ENCODE results near the gene GHRH. TPM values are rescaled to one million over a fixed set of nuclear protein-coding genes. Genes with fewer than 3 reads are reported as not detected.

GHRH gene
- polyA plus RNA-seq, 1 experiment, result not detected

DNA sequence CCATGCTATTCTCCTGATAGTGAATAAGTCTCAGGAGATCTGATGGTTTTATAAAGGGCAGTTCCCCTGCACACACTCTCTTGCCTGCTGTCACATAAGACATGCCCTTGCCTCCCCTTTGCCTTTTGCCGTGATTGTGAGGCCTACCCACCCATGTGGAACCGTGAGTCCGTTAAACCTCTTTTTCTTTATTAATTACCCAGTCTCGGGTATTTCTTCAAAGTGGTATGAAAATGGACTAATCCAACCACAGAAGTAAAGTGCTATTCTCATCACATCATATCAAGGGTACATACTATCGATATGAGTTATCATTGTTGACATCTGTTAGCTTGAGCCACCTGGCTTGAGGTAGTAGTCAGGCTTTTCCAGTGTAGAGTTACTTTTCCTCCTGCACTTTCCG is 30.1 kb upstream of the GHRH start:
- 0 out of 2 replicates have a peak, but pooled peaks cover 1% of the 10 kb centered on the region for H3K36me3 ChIP-seq (ENCODE audit: control insufficient read depth, insufficient read depth, low read length)
- POLR2A ChIA-PET, result no interaction called here
- DNase-seq (ENCODE audit: low read depth), result no peak
- no peaks in the 10 kb centered on the region for H3K27me3 ChIP-seq (ENCODE audit: control insufficient read depth, insufficient read depth, low read length)
- H3K4me3 ChIP-seq (ENCODE audit: low read depth, low read length), result no peak overlapping the region
- CTCF ChIA-PET, result interaction anchor here (0.6 to 1.2 kb wide), 3 partner anchors 9 to 96 kb away, joined by 3 read pairs; no protein-coding TSS in a partner anchor
- TF ChIP-seq, protein P1, sequence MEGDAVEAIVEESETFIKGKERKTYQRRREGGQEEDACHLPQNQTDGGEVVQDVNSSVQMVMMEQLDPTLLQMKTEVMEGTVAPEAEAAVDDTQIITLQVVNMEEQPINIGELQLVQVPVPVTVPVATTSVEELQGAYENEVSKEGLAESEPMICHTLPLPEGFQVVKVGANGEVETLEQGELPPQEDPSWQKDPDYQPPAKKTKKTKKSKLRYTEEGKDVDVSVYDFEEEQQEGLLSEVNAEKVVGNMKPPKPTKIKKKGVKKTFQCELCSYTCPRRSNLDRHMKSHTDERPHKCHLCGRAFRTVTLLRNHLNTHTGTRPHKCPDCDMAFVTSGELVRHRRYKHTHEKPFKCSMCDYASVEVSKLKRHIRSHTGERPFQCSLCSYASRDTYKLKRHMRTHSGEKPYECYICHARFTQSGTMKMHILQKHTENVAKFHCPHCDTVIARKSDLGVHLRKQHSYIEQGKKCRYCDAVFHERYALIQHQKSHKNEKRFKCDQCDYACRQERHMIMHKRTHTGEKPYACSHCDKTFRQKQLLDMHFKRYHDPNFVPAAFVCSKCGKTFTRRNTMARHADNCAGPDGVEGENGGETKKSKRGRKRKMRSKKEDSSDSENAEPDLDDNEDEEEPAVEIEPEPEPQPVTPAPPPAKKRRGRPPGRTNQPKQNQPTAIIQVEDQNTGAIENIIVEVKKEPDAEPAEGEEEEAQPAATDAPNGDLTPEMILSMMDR (IDR thresholded peaks at IDR 0.05; ENCODE audit: insufficient read depth, low read depth, low read length), result no peak

DNA sequence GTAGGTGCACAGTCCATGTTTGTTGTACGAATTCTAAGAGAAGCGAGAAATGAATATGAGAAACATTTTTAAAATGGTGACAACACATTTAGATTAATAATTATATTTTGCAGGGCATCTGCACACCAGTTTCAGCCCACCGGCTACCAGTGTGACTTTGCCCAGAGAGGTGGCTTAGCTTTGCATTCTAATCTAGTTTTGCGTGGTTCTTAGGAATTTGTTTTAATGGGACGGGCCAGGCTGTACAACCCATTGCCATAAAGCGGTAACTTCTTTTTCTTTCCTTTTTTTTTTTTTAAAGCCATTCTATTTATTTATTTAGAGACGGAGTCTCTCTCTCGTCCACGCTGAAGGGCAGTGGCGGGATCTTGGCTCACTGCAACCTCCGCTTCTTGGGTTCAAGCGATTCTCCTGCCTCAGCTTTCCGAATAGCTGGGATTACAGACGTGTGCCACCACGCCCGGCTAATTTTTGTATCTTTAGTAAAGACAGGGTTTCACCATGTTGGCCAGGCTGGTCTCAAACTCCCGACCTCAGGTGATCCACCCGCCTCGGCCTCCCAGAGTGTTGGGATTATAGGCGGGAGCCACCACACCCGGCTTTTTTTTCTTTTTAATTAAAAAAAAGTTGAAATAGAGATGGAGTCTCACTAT is 28.7 kb upstream of the GHRH start:
- Histone ChIP-seq H3K36me3 (ENCODE audit: control insufficient read depth, insufficient read depth, low read length) (0 out of 2 replicates have a peak, but pooled peaks cover 1% of the 10 kb centered on the region), H3K27me3 (ENCODE audit: control insufficient read depth, insufficient read depth, low read length) (no peaks in the 10 kb centered on the region), H3K4me3 (ENCODE audit: low read depth, low read length) (peak overlapping the region; percentile 90)
- no peak for DNase-seq (ENCODE audit: low read depth)
- TF ChIP-seq, protein P1 (IDR thresholded peaks at IDR 0.05; ENCODE audit: insufficient read depth, low read depth, low read length), result no peak
- POLR2A ChIA-PET, result no interaction called here
- CTCF ChIA-PET, result interaction anchor here (0.9 to 1.2 kb wide), 2 partner anchors 54 to 95 kb away, joined by 3 read pairs; no protein-coding TSS in a partner anchor

DNA sequence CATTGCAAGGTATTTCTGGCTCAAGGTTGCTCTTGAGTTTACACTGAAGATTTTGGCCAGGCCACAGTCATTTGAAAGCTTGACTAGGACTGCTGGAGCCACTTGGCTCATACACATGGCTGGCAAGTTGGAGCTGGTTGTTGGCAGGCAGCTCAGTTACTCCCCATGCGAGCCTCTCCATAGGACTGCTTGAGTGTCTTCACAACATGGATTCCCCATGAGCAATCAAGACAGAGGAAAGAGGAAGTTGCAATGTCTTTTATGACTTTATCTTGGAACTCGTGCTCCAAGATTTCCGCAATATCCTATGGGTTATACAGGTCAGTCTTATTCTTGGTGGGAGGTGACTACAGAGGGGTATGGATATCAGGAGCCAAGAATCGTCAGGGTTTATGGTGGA is 26.5 kb upstream of the GHRH start:
- H3K36me3 ChIP-seq (ENCODE audit: control insufficient read depth, insufficient read depth, low read length), result 0 out of 2 replicates have a peak, but pooled peaks cover 1% of the 10 kb centered on the region
- POLR2A ChIA-PET, result no interaction called here
- CTCF ChIA-PET, result interaction anchor here (1.1 to 13.3 kb wide), 2 partner anchors 11 to 98 kb away, joined by 6 to 173 read pairs; no protein-coding TSS in a partner anchor
- no peak overlapping the region for H3K4me3 ChIP-seq (ENCODE audit: low read depth, low read length)
- TF ChIP-seq, protein P1 (IDR thresholded peaks at IDR 0.05; ENCODE audit: insufficient read depth, low read depth, low read length), result no peak
- H3K27me3 ChIP-seq (ENCODE audit: control insufficient read depth, insufficient read depth, low read length), result no peaks in the 10 kb centered on the region
- no peak for DNase-seq (ENCODE audit: low read depth)

DNA sequence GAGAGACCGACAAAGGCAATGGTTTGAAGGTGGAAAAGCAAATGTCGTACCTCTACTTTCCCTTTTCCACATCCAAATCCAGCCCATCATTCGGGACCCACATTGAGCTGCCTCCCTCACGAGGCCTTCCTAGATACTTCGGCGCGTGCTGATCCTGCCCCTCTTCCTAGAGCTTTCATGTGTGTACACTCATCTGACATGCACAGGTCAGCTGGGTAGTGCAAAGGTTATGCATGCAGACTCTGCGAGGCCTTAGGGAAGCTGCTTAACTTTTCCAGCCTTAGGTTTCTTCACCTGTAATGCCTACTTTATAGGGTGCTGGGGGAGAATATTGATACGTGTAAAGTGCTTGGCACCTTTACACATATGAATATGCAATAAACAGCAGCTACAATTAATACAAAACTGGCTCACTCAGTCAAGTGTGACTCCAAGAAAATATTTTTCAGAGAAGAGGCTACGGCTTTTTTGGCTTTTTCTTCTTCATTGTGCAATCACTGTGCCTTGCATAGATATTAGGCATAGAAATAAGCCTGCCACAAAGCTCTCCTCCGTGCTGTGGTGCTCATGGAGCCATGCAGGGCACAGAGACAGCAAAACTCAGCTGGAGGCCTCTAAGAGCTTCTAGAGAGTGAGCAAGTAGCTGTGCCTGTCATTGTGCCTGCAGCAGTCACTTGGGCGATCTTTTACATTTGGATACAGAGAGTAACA is 24.2 kb upstream of the GHRH start:
- Histone ChIP-seq H3K27me3 (ENCODE audit: control insufficient read depth, insufficient read depth, low read length) (no peaks in the 10 kb centered on the region), H3K36me3 (ENCODE audit: control insufficient read depth, insufficient read depth, low read length) (no peaks in the 10 kb centered on the region), H3K4me3 (ENCODE audit: low read depth, low read length) (no peak overlapping the region)
- CTCF ChIA-PET, result interaction anchor here (0.8 to 13.3 kb wide), 5 partner anchors 10 to 118 kb away, joined by 3 to 173 read pairs (median 4); no protein-coding TSS in a partner anchor
- TF ChIP-seq, protein P1 (IDR thresholded peaks at IDR 0.05; ENCODE audit: insufficient read depth, low read depth, low read length), result no peak
- no peak for DNase-seq (ENCODE audit: low read depth)
- POLR2A ChIA-PET, result interaction anchor here (0.6 kb wide), 2 partner anchors 352 to 748 kb away, joined by 3 to 8 read pairs; no protein-coding TSS in a partner anchor

DNA sequence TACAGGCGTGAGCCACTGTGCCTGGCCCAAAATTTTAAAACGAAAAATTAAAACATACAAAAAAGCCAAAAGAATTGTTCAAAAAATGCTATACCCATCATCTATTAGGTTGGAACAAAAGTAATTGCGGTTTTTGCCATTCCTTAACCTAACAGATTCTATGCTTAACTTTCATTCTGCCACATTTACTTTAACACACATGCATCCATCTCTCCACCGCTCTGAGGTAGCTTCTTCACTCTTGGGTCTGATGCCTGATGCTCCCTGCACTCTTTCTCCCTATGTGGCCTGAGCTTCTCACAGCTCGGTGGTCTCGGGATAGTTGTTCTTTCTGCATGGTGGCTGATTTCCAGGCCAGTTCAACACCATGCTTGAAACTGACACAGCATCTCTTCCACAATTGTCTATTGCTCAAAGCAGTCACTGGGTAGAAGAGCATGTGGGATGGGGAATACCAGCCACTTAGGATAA is 23.1 kb upstream of the GHRH start:
- POLR2A ChIA-PET, result no interaction called here
- Histone ChIP-seq H3K36me3 (ENCODE audit: control insufficient read depth, insufficient read depth, low read length) (no peaks in the 10 kb centered on the region), H3K27me3 (ENCODE audit: control insufficient read depth, insufficient read depth, low read length) (no peaks in the 10 kb centered on the region; the same call in 1 of the 2 replicates), H3K4me3 (ENCODE audit: low read depth, low read length) (no peak overlapping the region)
- DNase-seq (ENCODE audit: low read depth), result no peak
- CTCF ChIA-PET, result interaction anchor here (0.6 to 13.3 kb wide), 7 partner anchors 8 to 119 kb away, joined by 3 to 173 read pairs (median 4); no protein-coding TSS in a partner anchor
- TF ChIP-seq, protein P1 (IDR thresholded peaks at IDR 0.05; ENCODE audit: insufficient read depth, low read depth, low read length), result no peak
